ENCODE results near the gene LOXHD1. TPM values are rescaled to one million over a fixed set of nuclear protein-coding genes. Genes with fewer than 3 reads are reported as not detected.
A peak's percentile ranks its signal among the peaks of the same experiment; 100 is the strongest.

The LOXHD1 gene
- total and polyA plus RNA-seq, 2 of the 13 experiments (the other 11 are each of a cell fraction or from before 2014, with no cell fraction given): not detected

DNA sequence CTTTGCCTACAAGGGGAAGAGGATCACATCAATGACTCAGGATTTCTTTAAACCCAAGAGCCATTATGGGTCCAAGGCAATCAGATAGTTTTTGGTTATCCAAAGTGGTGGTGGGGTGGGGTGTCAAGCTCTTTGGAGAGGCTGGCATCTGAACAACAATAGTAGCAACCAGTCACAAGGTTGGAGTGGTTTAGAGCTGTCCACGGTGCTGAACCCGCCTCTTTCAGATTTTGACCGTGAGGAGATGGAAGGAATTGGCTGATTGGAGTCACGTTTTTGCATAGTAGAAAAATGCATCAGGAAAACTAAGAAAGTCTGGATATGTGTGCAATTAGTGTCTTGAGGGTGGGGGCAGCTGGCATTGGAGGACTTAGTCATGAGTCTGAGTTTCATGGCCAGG is 159.9 kb downstream of the LOXHD1 start (continued):
- TF ChIP-seq, protein P1, sequence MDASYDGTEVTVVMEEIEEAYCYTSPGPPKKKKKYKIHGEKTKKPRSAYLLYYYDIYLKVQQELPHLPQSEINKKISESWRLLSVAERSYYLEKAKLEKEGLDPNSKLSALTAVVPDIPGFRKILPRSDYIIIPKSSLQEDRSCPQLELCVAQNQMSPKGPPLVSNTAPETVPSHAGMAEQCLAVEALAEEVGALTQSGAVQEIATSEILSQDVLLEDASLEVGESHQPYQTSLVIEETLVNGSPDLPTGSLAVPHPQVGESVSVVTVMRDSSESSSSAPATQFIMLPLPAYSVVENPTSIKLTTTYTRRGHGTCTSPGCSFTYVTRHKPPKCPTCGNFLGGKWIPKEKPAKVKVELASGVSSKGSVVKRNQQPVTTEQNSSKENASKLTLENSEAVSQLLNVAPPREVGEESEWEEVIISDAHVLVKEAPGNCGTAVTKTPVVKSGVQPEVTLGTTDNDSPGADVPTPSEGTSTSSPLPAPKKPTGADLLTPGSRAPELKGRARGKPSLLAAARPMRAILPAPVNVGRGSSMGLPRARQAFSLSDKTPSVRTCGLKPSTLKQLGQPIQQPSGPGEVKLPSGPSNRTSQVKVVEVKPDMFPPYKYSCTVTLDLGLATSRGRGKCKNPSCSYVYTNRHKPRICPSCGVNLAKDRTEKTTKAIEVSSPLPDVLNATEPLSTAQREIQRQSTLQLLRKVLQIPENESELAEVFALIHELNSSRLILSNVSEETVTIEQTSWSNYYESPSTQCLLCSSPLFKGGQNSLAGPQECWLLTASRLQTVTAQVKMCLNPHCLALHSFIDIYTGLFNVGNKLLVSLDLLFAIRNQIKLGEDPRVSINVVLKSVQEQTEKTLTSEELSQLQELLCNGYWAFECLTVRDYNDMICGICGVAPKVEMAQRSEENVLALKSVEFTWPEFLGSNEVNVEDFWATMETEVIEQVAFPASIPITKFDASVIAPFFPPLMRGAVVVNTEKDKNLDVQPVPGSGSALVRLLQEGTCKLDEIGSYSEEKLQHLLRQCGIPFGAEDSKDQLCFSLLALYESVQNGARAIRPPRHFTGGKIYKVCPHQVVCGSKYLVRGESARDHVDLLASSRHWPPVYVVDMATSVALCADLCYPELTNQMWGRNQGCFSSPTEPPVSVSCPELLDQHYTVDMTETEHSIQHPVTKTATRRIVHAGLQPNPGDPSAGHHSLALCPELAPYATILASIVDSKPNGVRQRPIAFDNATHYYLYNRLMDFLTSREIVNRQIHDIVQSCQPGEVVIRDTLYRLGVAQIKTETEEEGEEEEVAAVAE (CRISPR knock-in tag; IDR thresholded peaks at IDR 0.05; ENCODE audit: borderline replicate concordance): no peak
- TF ChIP-seq NCOA5 (CRISPR knock-in tag; IDR thresholded peaks at IDR 0.05) (no peak), SETDB1 (CRISPR knock-in tag; IDR thresholded peaks at IDR 0.05; ENCODE audit: borderline replicate concordance) (no peak), ZNF30 (CRISPR knock-in tag; IDR thresholded peaks at IDR 0.05) (no peak), ZNF549 (CRISPR knock-in tag; IDR thresholded peaks at IDR 0.05) (no peak), SIX4 (CRISPR knock-in tag; IDR thresholded peaks at IDR 0.05) (no peak), GATAD1 (CRISPR knock-in tag; IDR thresholded peaks at IDR 0.05) (no peak), ZNF619 (CRISPR knock-in tag; IDR thresholded peaks at IDR 0.05) (no peak), ZNF331 (CRISPR knock-in tag; IDR thresholded peaks at IDR 0.05) (0 out of 2 replicates have a peak, but pooled peaks have one; percentile 26), ZNF501 (CRISPR knock-in tag; IDR thresholded peaks at IDR 0.05) (no peak), ZNF264 (CRISPR knock-in tag; IDR thresholded peaks at IDR 0.05) (no peak), STAT5B (CRISPR knock-in tag; IDR thresholded peaks at IDR 0.05) (no peak), EHMT2 (IDR thresholded peaks at IDR 0.05; ENCODE audit: borderline replicate concordance, low read depth, low read length) (peak; percentile 98; the same call in 1 of the 2 replicates), MEIS2 (CRISPR knock-in tag; IDR thresholded peaks at IDR 0.05) (0 out of 2 replicates have a peak, but pooled peaks have one; percentile 32), RBM39 (IDR thresholded peaks at IDR 0.05; ENCODE audit: low read depth, low read length, poor library complexity, severe bottlenecking) (no peak), CENPX (CRISPR knock-in tag; IDR thresholded peaks at IDR 0.05) (no peak), ZNF562 (CRISPR knock-in tag; IDR thresholded peaks at IDR 0.05; ENCODE audit: borderline replicate concordance) (no peak), KAT2B (IDR thresholded peaks at IDR 0.05; ENCODE audit: borderline replicate concordance, low read depth, low read length) (no peak), ZNF343 (CRISPR knock-in tag; IDR thresholded peaks at IDR 0.05) (no peak), GPN1 (CRISPR knock-in tag; IDR thresholded peaks at IDR 0.05; ENCODE audit: borderline replicate concordance) (no peak), POLR2AphosphoS2 (IDR thresholded peaks at IDR 0.05; ENCODE audit: low read depth, low read length) (no peak), ZNF839 (CRISPR knock-in tag; IDR thresholded peaks at IDR 0.05; ENCODE audit: borderline replicate concordance) (no peak)
- TF ChIP-seq, protein P2, sequence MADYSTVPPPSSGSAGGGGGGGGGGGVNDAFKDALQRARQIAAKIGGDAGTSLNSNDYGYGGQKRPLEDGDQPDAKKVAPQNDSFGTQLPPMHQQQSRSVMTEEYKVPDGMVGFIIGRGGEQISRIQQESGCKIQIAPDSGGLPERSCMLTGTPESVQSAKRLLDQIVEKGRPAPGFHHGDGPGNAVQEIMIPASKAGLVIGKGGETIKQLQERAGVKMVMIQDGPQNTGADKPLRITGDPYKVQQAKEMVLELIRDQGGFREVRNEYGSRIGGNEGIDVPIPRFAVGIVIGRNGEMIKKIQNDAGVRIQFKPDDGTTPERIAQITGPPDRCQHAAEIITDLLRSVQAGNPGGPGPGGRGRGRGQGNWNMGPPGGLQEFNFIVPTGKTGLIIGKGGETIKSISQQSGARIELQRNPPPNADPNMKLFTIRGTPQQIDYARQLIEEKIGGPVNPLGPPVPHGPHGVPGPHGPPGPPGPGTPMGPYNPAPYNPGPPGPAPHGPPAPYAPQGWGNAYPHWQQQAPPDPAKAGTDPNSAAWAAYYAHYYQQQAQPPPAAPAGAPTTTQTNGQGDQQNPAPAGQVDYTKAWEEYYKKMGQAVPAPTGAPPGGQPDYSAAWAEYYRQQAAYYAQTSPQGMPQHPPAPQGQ (CRISPR knock-in tag; IDR thresholded peaks at IDR 0.05; ENCODE audit: borderline replicate concordance): no peak
- TF ChIP-seq, protein P3, sequence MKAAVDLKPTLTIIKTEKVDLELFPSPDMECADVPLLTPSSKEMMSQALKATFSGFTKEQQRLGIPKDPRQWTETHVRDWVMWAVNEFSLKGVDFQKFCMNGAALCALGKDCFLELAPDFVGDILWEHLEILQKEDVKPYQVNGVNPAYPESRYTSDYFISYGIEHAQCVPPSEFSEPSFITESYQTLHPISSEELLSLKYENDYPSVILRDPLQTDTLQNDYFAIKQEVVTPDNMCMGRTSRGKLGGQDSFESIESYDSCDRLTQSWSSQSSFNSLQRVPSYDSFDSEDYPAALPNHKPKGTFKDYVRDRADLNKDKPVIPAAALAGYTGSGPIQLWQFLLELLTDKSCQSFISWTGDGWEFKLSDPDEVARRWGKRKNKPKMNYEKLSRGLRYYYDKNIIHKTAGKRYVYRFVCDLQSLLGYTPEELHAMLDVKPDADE (CRISPR knock-in tag; IDR thresholded peaks at IDR 0.05): no peak
- TF ChIP-seq, protein P4, sequence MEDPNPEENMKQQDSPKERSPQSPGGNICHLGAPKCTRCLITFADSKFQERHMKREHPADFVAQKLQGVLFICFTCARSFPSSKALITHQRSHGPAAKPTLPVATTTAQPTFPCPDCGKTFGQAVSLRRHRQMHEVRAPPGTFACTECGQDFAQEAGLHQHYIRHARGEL (CRISPR knock-in tag; IDR thresholded peaks at IDR 0.05): no peak
